CD4-positive, CD25-positive, alpha-beta regulatory T cell (primary cell): ENCODE data around the gene MFSD12. TPM values are rescaled to one million over a fixed set of nuclear protein-coding genes. Genes with fewer than 3 reads are reported as not detected.

Source experiments
- ATAC-seq, 2 donors: fragments of 150-1000 bp; cut with Tn5 transposase; one replicate each; pipeline ENCODE4 v1.10.0; 2021; ENCODE audit warnings: low read depth in 2 of 2, moderate number of reproducible peaks in 2 of 2, moderate library complexity in 1 of 2
- DNase-seq, 3 donors: peaks; one replicate each; pipeline versions ENCODE4 v3.0.0 to v3.0.0-alpha.2; 2012 to 2022; ENCODE audit warnings: mixed read lengths in 1 of 3
- H3K27ac ChIP-seq: one replicate; pipeline ENCODE4 v1.7.0; 2013; ENCODE audit warnings: mild to moderate bottlenecking, low read length; ENCODE audit not compliant: insufficient read depth, poor library complexity, severe bottlenecking
- H3K27me3 ChIP-seq: one replicate; pipeline ENCODE4 v1.7.0; 2013; ENCODE audit warnings: low read length; ENCODE audit not compliant: control insufficient read depth, insufficient read depth
- H3K36me3 ChIP-seq: one replicate; pipeline ENCODE4 v1.7.0; 2013; ENCODE audit warnings: mild to moderate bottlenecking, low read length, moderate library complexity; ENCODE audit not compliant: control insufficient read depth, insufficient read depth
- H3K4me1 ChIP-seq: 2 replicates; pipeline ENCODE4 v1.7.0; 2013; ENCODE audit warnings: mild to moderate bottlenecking, low read length; ENCODE audit not compliant: insufficient read depth, control insufficient read depth, poor library complexity, severe bottlenecking
- H3K4me3 ChIP-seq: one replicate; pipeline ENCODE4 v1.7.0; 2013; ENCODE audit warnings: low read depth, mild to moderate bottlenecking, low read length, moderate library complexity
- H3K9me3 ChIP-seq, 2 experiments: 1 replicate in 1 of 2; 2 replicates in 1 of 2; pipeline ENCODE4 v1.7.0; 2013; ENCODE audit warnings: low read length in 2 of 2, mild to moderate bottlenecking in 1 of 2, moderate library complexity in 1 of 2; ENCODE audit not compliant: control insufficient read depth in 2 of 2
- H3K27ac Mint-ChIP-seq, 3 donors: one replicate each; pipeline ENCODE4 v1.8.0; 2020 to 2022; ENCODE audit warnings: mild to moderate bottlenecking in 3 of 3, mixed read lengths in 3 of 3, moderate library complexity in 2 of 3
- H3K27me3 Mint-ChIP-seq: one replicate; pipeline ENCODE4 v1.8.0; 2022; ENCODE audit warnings: mild to moderate bottlenecking, mixed read lengths
- H3K36me3 Mint-ChIP-seq: one replicate; pipeline ENCODE4 v1.8.0; 2020; ENCODE audit warnings: mixed read lengths
- H3K4me1 Mint-ChIP-seq, 4 donors: one replicate each; pipeline ENCODE4 v1.8.0; 2020 to 2022; ENCODE audit warnings: mixed read lengths in 4 of 4, mild to moderate bottlenecking in 1 of 4
- H3K4me3 Mint-ChIP-seq, 4 donors: one replicate each; pipeline ENCODE4 v1.8.0; 2020 to 2022; ENCODE audit warnings: mild to moderate bottlenecking in 4 of 4, mixed read lengths in 4 of 4, moderate library complexity in 3 of 4
- H3K9me3 Mint-ChIP-seq, 7 donors: one replicate each; pipeline ENCODE4 v1.8.0; 2020 to 2022; ENCODE audit warnings: mixed read lengths in 7 of 7, mild to moderate bottlenecking in 3 of 7, moderate library complexity in 2 of 7
- polyA plus RNA-seq, 4 donors: library from polyadenylated mRNA; unstranded; fragments of 300-500 nt; fragmentation: Illumina TruSeq; gene quantifications; one replicate each; pipeline ENCODE4 v1.2.3, GENCODE V29; 2021
- total RNA-seq: library from RNA; stranded (reverse); gene quantifications from one replicate; pipeline ENCODE4 v1.2.3, GENCODE V29; 2022

MFSD12 gene
- total and polyA plus RNA-seq, 5 donors from 2014 or later = 28.5 to 63.8 (median 36.2) TPM

DNA sequence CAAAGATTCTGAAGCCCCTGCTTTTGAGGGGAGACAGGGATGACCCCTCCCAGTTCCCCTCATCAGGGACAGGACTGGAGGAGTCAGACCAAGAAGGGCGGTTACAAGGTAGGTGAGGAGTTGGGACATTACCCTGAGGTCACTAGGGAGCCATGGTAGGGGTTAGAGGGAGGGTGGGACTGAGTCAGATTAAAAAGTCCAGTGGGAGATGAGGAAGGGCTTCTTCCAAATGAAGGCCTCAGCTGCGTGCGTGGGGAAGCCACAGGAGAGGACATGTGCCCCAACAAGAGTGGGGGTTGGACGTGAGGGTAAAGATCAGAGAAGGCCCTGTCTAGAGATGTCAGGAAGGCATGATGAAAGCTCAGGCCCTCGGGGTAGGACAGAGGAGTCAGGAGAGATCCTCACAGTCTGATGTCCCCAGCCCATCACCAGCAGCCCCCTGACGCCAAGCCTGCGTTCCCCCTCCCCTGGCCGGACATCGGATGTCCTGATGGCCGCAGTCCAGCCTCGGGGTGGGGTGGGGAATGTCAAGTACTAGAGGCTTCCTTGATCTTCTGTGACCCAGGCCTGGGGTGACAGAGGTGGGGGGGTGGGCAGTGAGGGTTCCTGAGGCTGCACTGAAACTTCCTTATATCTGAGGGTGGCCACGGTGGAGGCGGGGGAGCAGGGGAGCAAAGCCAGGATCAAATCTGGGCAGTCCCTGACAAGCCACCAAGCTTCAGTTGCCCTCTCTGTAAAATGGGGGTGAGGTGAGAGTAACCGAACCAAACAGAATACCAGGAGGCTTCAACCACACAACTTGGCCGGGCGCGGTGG is 6.5 kb upstream of the MFSD12 start:
- Histone ChIP-seq H3K27ac (no peak overlapping the region), H3K4me1 (no peaks in the 10 kb centered on the region), H3K9me3 (no peaks in the 10 kb centered on the region), H3K36me3 (no peaks in the 10 kb centered on the region), H3K4me3 (no peak overlapping the region), H3K27me3 (no peaks in the 10 kb centered on the region)
- peaks cover 0 to 2% (median 0%) of the 10 kb centered on the region in 4 donors for H3K4me1 Mint-ChIP-seq
- DNase-seq (no peak), ATAC-seq (no peak)
- no peak overlapping the region for H3K27ac Mint-ChIP-seq
- H3K4me3 Mint-ChIP-seq = no peak overlapping the region
- no peaks in the 10 kb centered on the region for H3K36me3 Mint-ChIP-seq
- peaks cover 6% of the 10 kb centered on the region for H3K27me3 Mint-ChIP-seq
- H3K9me3 Mint-ChIP-seq = peaks cover 0 to 1% (median 0%) of the 10 kb centered on the region in 7 donors

DNA sequence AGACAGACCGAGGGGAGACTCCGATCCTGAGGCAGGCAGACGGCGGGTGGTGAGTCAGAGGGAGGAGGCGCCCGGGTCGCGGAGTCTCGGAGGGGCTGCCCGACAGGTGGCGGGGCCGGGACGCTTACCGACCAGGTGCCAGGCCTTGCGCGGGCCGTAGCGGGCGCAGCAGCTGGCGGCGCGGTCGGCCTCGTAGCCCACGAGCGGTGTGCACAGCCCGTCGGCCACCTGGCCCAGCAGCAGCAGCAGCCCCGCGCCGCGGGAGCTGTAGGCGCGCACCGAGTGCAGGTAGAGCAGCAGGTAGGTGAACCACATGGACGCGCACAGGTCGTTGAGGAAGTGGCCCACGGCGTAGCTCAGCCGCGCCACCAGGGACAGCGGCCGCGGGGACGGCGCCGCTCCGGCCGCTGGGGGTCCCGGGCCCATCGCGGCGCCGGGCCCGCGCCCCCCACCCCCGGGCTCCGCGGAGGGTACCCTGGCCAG is 367 bp downstream of the MFSD12 start:
- no peaks in the 10 kb centered on the region for H3K36me3 Mint-ChIP-seq
- no peaks in the 10 kb centered on the region for H3K27me3 ChIP-seq
- peak overlapping the region; percentile 62 for H3K27ac ChIP-seq
- DNase-seq = peak; percentile 49 to 62 (median 61)
- H3K9me3 ChIP-seq = no peaks in the 10 kb centered on the region
- H3K4me1 ChIP-seq = peaks cover 50% of the 10 kb centered on the region
- H3K4me3 Mint-ChIP-seq = peak overlapping the region; percentile 95 to 98 (median 95)
- H3K27me3 Mint-ChIP-seq = peaks cover 8% of the 10 kb centered on the region
- ATAC-seq = peak; percentile 22 to 23
- no peaks in the 10 kb centered on the region for H3K36me3 ChIP-seq
- H3K4me1 Mint-ChIP-seq = peaks cover 0 to 50% (median 27%) of the 10 kb centered on the region in 4 donors
- peaks cover 0 to 1% (median 0%) of the 10 kb centered on the region in 7 donors for H3K9me3 Mint-ChIP-seq
- peak overlapping the region; percentile 75 for H3K4me3 ChIP-seq
- peak overlapping the region; percentile 90 to 98 (median 90) for H3K27ac Mint-ChIP-seq

DNA sequence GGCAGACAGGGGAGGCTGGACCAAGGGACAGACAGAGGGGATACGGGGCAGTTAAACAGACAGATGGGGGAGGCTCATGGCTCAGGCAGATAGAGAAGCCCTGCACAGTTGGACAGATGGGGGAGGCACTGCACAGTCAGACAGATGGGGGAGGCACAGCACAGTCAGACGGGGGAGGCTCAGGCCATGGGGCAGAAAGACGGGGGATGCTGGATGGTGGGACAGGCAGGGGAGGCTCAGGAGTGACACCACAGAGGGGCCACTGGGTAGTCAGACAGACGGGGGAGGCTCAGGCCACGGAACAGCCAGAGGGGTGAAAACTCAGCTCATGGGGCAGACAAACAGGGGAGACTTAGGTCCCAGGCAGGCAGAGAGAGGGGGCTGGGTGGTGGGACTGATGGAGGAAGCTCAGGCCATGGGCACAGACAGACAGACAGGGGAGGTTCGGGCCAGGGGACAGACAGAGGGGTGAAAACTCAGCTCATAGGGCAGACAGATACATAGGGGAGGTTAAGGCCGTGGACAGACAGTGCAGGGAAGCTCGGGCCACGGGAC is 886 bp downstream of the MFSD12 start:
- peaks cover 0 to 54% (median 29%) of the 10 kb centered on the region in 4 donors for H3K4me1 Mint-ChIP-seq
- no peaks in the 10 kb centered on the region for H3K36me3 Mint-ChIP-seq
- no peaks in the 10 kb centered on the region for H3K27me3 ChIP-seq
- H3K4me3 Mint-ChIP-seq = peak overlapping the region; percentile 95 to 98 (median 95)
- DNase-seq = peak in 1 of 3 donors; percentile 35
- H3K36me3 ChIP-seq = no peaks in the 10 kb centered on the region
- H3K9me3 Mint-ChIP-seq = peaks cover 0 to 1% (median 0%) of the 10 kb centered on the region in 7 donors
- no peaks in the 10 kb centered on the region for H3K9me3 ChIP-seq
- peak overlapping the region; percentile 90 to 98 (median 90) for H3K27ac Mint-ChIP-seq
- peaks cover 8% of the 10 kb centered on the region for H3K27me3 Mint-ChIP-seq
- H3K4me1 ChIP-seq = peaks cover 50% of the 10 kb centered on the region
- peak overlapping the region; percentile 62 for H3K27ac ChIP-seq
- H3K4me3 ChIP-seq = peak overlapping the region; percentile 75
- no peak for ATAC-seq

DNA sequence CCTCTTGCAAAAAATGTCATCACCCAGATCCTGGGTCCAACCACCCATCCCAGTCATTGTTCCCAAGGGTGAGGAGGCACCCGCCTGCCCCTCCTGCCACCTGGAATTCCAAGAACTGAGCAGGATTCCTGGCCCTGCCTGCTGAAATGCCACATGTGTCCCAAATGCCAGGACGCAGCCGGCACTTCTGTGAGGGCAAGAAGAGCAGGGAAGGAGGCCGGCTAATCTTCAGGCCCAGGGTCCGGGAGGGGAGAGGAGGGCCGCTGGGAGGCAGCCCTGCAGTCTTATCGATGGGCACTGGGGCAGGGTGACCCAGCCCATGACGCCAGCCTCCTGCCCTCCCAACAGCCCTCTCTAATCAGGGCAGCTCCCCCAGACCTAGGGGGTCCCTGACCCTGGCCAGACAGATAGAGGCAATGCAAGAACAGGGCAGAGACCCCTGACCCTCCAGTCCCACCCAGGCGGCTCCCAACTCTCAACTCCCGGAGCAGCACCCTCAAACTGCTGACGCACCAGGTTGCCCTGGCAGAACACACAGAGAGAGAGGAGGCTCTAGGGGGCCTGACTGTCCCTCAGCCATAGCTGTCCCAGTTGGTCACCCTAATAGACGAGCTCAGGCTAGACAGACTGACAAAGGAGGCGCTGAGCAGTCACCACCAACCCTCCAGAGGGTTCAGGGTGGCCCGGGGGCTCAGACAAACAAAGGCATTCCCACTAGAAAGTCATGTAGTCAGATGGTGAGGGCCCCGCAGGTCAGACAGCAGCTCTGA is 1.5 kb downstream of the MFSD12 start:
- Histone ChIP-seq H3K9me3 (no peaks in the 10 kb centered on the region), H3K4me1 (peaks cover 51% of the 10 kb centered on the region), H3K4me3 (peak overlapping the region; percentile 75), H3K27ac (peak overlapping the region; percentile 62), H3K27me3 (no peaks in the 10 kb centered on the region), H3K36me3 (no peaks in the 10 kb centered on the region)
- no peak for DNase-seq
- H3K4me3 Mint-ChIP-seq = peak overlapping the region; percentile 95 to 98 (median 95)
- no peak for ATAC-seq
- peak overlapping the region; percentile 90 to 98 (median 92) for H3K27ac Mint-ChIP-seq
- H3K36me3 Mint-ChIP-seq = no peaks in the 10 kb centered on the region
- peaks cover 8% of the 10 kb centered on the region for H3K27me3 Mint-ChIP-seq
- peaks cover 0 to 57% (median 30%) of the 10 kb centered on the region in 4 donors for H3K4me1 Mint-ChIP-seq
- peaks cover 0 to 1% (median 0%) of the 10 kb centered on the region in 7 donors for H3K9me3 Mint-ChIP-seq

DNA sequence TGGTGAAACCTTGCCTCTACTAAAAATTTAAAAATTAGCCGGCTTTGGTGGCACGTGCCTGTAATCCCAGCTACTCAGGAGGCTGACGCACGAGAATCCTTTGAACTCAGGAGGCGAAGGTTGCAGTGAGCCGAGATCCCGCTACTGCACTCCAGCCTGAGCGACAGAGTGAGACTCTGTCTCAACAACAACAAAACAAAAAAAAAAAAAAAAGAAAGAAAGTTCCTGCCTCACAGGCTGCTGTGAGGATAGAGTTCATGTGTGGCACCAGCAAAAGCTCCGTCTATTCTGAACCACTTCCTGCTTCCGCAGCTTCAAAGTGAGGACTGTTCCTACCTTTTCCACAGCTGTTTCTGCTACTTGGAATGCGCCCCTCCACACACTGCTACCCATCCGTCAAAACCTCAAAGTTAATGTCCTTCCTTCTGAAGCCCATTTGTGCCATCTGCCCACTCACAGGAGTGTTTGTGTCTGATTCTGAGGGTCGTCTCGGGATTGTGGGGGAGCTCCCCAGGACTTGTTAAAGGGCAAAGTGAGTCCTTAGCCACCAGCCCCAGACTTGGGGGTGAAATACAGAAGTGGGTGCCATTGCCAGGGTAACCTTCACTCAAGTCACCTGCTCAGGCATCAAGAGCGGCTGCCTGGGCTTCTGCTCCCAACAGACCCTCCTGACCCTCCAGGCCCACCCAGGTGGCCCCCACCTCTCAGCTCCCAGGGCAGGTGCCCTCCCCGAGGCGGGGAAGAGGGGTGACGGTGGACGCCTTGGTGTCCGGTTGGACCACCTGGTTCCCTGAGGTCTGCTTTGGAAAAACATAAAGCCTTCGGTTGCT is 2.9 kb downstream of the MFSD12 start:
- Histone ChIP-seq H3K4me1 (peaks cover 53% of the 10 kb centered on the region), H3K27me3 (no peaks in the 10 kb centered on the region), H3K4me3 (peak overlapping the region; percentile 75), H3K9me3 (no peaks in the 10 kb centered on the region), H3K27ac (peak overlapping the region; percentile 78), H3K36me3 (peaks cover 3% of the 10 kb centered on the region)
- ATAC-seq = peak in 1 of 2 donors; percentile 6
- peak; percentile 20 to 76 (median 59) for DNase-seq
- H3K4me3 Mint-ChIP-seq = peak overlapping the region; percentile 95 to 98 (median 95)
- peak overlapping the region; percentile 95 to 99 (median 96) for H3K27ac Mint-ChIP-seq
- no peaks in the 10 kb centered on the region for H3K36me3 Mint-ChIP-seq
- H3K4me1 Mint-ChIP-seq = peaks cover 0 to 58% (median 30%) of the 10 kb centered on the region in 4 donors
- peaks cover 8% of the 10 kb centered on the region for H3K27me3 Mint-ChIP-seq
- H3K9me3 Mint-ChIP-seq = peaks cover 0 to 1% (median 0%) of the 10 kb centered on the region in 7 donors

DNA sequence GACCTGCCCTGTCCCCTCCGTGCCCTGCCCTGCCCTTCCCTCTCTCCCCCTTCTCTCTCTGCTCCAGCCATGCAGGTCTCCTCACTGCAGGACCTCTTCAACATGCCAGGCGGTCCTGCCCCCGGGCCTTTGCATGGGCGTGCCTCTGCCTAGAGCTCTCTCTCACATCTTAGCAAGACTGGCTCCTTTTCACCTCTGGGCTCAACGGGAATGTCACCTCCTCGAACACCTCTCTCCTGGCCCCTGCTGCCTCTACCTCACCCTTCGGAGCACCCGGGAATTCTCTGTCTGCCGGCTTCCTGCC is 5.6 kb downstream of the MFSD12 start:
- Mint-ChIP-seq H3K9me3 (no peaks in the 10 kb centered on the region), H3K4me1 (peaks cover 0 to 45% (median 25%) of the 10 kb centered on the region in 4 donors), H3K36me3 (no peaks in the 10 kb centered on the region), H3K27ac (peak overlapping the region; percentile 9 to 55 (median 44)), H3K27me3 (no peaks in the 10 kb centered on the region), H3K4me3 (peak overlapping the region in 3 of 4 donors; percentile 5 to 80 (median 76))
- ATAC-seq (no peak), DNase-seq (no peak)
- Histone ChIP-seq H3K27me3 (no peaks in the 10 kb centered on the region), H3K36me3 (peaks cover 8% of the 10 kb centered on the region), H3K9me3 (no peaks in the 10 kb centered on the region), H3K27ac (no peak overlapping the region), H3K4me3 (no peak overlapping the region), H3K4me1 (peaks cover 46% of the 10 kb centered on the region)
